DND-41 (cell line): ENCODE results near the gene PDE7B.

Experiments
- ATAC-seq: fragments of 200-7000 bp; cut with Tn5 transposase; 3 replicates; pipeline ENCODE4 v1.9.1; 2021; ENCODE audit warnings: low read depth; ENCODE audit not compliant: insufficient read depth
- DNase-seq: peaks from one replicate; pipeline ENCODE4 v3.0.0-alpha.2; 2020
- H2AFZ ChIP-seq: 2 replicates; pipeline ENCODE4 v1.6.0; 2012; ENCODE audit warnings: low read depth, low read length
- H3K27ac ChIP-seq: 2 replicates; pipeline ENCODE4 v1.5.1; 2012; ENCODE audit warnings: low read length, inconsistent platforms
- H3K27me3 ChIP-seq: fragments of 200-600 bp; sonication (generic); 2 replicates; pipeline ENCODE4 v1.6.0; 2012; ENCODE audit warnings: low read length, mild to moderate bottlenecking, inconsistent platforms; ENCODE audit not compliant: insufficient read depth, poor library complexity
- H3K36me3 ChIP-seq: 2 replicates; pipeline ENCODE4 v1.5.1; 2012; ENCODE audit warnings: low read length, inconsistent platforms; ENCODE audit not compliant: insufficient read depth
- H3K4me1 ChIP-seq: 2 replicates; pipeline ENCODE4 v1.5.1; 2012; ENCODE audit warnings: mild to moderate bottlenecking, low read length; ENCODE audit not compliant: insufficient read depth
- H3K4me2 ChIP-seq: 2 replicates; pipeline ENCODE4 v1.6.0; 2012; ENCODE audit warnings: mild to moderate bottlenecking, moderate library complexity, low read length, inconsistent platforms; ENCODE audit not compliant: insufficient read depth
- H3K4me3 ChIP-seq, 2 experiments: fragments of 200-600 bp in 1 of 2; shearing (Covaris generic) in 1 of 2; 2 replicates each; pipeline ENCODE4 v1.5.1; 2012 to 2016; ENCODE audit warnings: inconsistent platforms in 2 of 2, low read length in 2 of 2, mild to moderate bottlenecking in 2 of 2, low read depth in 1 of 2, moderate library complexity in 1 of 2
- H3K79me2 ChIP-seq: 2 replicates; pipeline ENCODE4 v1.6.0; 2012; ENCODE audit warnings: low read length, inconsistent platforms; ENCODE audit not compliant: insufficient read depth
- H3K9ac ChIP-seq: 2 replicates; pipeline ENCODE4 v1.6.0; 2012; ENCODE audit warnings: low read depth, mild to moderate bottlenecking, inconsistent platforms, low read length, moderate library complexity
- H3K9me3 ChIP-seq: 2 replicates; pipeline ENCODE4 v1.5.1; 2012; ENCODE audit warnings: low read length, moderate library complexity, mild to moderate bottlenecking, inconsistent platforms; ENCODE audit not compliant: insufficient read depth, severe bottlenecking
- H4K20me1 ChIP-seq: 2 replicates; pipeline ENCODE4 v1.6.0; 2012; ENCODE audit warnings: low read length; ENCODE audit not compliant: insufficient read depth
- CTCF ChIP-seq: IDR thresholded peaks from 2 replicates; pipeline ENCODE4 v1.5.1; 2012; ENCODE audit warnings: borderline replicate concordance, low read length, moderate library complexity, mild to moderate bottlenecking; ENCODE audit not compliant: poor library complexity, severe bottlenecking; ENCODE audit errors: extremely low read depth
- EZH2 ChIP-seq: IDR thresholded peaks from 3 replicates; pipeline ENCODE4 v1.6.1; 2012; ENCODE audit warnings: borderline replicate concordance, low read depth, mild to moderate bottlenecking, moderate library complexity, low read length, inconsistent platforms; ENCODE audit not compliant: severe bottlenecking

PDE7B gene

GRCh38 chr6:136015531-136015930 lies 164.0 kb downstream of the PDE7B start:
- Histone ChIP-seq H3K4me3 (no peak overlapping the region), H4K20me1 (no peaks in the 10 kb centered on the region), H3K4me1 (no peaks in the 10 kb centered on the region), H3K36me3 (no peaks in the 10 kb centered on the region), H3K9me3 (no peaks in the 10 kb centered on the region), H3K4me2 (no peak overlapping the region), H2AFZ (no peak overlapping the region), H3K27ac (no peak overlapping the region), H3K27me3 (peaks cover 19% of the 10 kb centered on the region), H3K79me2 (no peaks in the 10 kb centered on the region), H3K9ac (no peak overlapping the region)
- ATAC-seq = no peak
- TF ChIP-seq CTCF = no peak
- no peak for TF ChIP-seq EZH2
- DNase-seq = no peak

GRCh38 chr6:136016228-136017225 lies 165.0 kb downstream of the PDE7B start:
- Histone ChIP-seq H3K36me3 (no peaks in the 10 kb centered on the region), H3K4me2 (no peak overlapping the region), H4K20me1 (no peaks in the 10 kb centered on the region), H3K4me3 (no peak overlapping the region), H3K27ac (no peak overlapping the region), H3K27me3 (peaks cover 19% of the 10 kb centered on the region), H3K9ac (no peak overlapping the region), H3K9me3 (no peaks in the 10 kb centered on the region), H3K4me1 (no peaks in the 10 kb centered on the region), H2AFZ (no peak overlapping the region), H3K79me2 (no peaks in the 10 kb centered on the region)
- ATAC-seq (no peak), DNase-seq (no peak)
- no peak for TF ChIP-seq CTCF
- TF ChIP-seq EZH2 = no peak

- TF ChIP-seq CTCF = no peak
- TF ChIP-seq EZH2 = no peak
- H3K36me3 ChIP-seq = no peaks in the 10 kb centered on the region
- no peaks in the 10 kb centered on the region for H3K9me3 ChIP-seq
- H3K4me1 ChIP-seq = no peaks in the 10 kb centered on the region
- no peak overlapping the region for H3K4me2 ChIP-seq
- H3K27ac ChIP-seq = no peak overlapping the region
- no peaks in the 10 kb centered on the region for H4K20me1 ChIP-seq
- ATAC-seq = no peak
- no peak overlapping the region for H3K4me3 ChIP-seq
- H2AFZ ChIP-seq = no peak overlapping the region
- H3K9ac ChIP-seq = no peak overlapping the region
- no peak for DNase-seq
- H3K79me2 ChIP-seq = no peaks in the 10 kb centered on the region
- peaks cover 8% of the 10 kb centered on the region for H3K27me3 ChIP-seq
Measured at GRCh38 chr6:136020691-136021090, 169.2 kb downstream of the PDE7B start.
